Epithelial cell of esophagus (primary cell): Measurements from ENCODE around the gene P4HA3.
"Not testable (repeated sequence)": the region's sequence is repeated elsewhere in the genome, so short reads cannot be mapped to it uniquely, and the experiment has no call there.

Source experiments
- DNase-seq: peaks from one replicate; pipeline ENCODE4 v3.0.0; 2010; ENCODE audit warnings: low read depth
- H3K4me3 ChIP-seq: 2 replicates; pipeline ENCODE4 v1.5.1; 2011; ENCODE audit warnings: mild to moderate bottlenecking, low read length, control low read depth
- TF ChIP-seq, protein P1 (sequence below): IDR thresholded peaks from 2 replicates; pipeline ENCODE4 v1.5.1; 2011; ENCODE audit warnings: low read depth, mild to moderate bottlenecking, low read length, control low read depth, inconsistent platforms; ENCODE audit not compliant: insufficient read depth; ENCODE audit errors: missing control alignments

Gene P4HA3

DNA sequence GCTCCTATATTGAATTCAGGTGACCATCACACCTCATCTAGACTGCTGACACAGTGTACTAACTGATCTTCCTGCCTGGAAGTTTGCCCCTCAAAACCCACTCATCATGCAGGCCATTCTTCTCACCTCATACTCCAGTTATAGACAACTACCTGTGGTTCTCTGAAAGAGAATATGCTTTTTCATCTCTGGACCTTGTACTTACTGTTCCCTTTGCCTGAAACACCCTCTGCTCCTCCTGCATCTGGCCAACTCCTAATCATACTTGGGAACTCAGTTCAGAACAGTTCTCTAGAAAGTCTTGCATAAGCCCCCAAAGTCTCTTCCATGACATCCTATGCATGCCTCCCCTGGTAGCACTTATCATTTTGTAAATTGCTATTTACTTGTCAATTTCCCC is 28.2 kb upstream of the P4HA3 start:
- TF ChIP-seq, protein P1, sequence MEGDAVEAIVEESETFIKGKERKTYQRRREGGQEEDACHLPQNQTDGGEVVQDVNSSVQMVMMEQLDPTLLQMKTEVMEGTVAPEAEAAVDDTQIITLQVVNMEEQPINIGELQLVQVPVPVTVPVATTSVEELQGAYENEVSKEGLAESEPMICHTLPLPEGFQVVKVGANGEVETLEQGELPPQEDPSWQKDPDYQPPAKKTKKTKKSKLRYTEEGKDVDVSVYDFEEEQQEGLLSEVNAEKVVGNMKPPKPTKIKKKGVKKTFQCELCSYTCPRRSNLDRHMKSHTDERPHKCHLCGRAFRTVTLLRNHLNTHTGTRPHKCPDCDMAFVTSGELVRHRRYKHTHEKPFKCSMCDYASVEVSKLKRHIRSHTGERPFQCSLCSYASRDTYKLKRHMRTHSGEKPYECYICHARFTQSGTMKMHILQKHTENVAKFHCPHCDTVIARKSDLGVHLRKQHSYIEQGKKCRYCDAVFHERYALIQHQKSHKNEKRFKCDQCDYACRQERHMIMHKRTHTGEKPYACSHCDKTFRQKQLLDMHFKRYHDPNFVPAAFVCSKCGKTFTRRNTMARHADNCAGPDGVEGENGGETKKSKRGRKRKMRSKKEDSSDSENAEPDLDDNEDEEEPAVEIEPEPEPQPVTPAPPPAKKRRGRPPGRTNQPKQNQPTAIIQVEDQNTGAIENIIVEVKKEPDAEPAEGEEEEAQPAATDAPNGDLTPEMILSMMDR, result no peak
- H3K4me3 ChIP-seq, result no peak overlapping the region
- DNase-seq, result no peak

DNA sequence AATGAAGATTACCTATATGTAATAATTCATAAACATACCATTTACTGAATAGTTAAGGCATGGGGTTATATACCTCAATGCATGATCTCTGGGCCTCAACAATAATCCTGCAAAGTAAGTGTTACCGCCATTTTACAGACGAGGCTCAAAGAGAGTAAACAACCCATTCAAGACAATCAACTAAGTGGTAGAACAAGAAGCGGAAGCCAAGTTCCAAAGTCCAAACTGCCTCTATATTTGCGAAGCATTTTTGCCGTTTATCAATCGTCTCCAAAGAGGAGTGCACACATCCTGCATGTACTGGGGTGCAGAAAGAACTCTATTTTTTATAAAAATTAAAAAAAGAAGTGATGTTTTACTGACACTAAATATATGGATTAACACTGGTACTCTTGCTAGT is 27.5 kb upstream of the P4HA3 start:
- no peak overlapping the region for H3K4me3 ChIP-seq
- TF ChIP-seq, protein P1, result no peak
- no peak for DNase-seq

DNA sequence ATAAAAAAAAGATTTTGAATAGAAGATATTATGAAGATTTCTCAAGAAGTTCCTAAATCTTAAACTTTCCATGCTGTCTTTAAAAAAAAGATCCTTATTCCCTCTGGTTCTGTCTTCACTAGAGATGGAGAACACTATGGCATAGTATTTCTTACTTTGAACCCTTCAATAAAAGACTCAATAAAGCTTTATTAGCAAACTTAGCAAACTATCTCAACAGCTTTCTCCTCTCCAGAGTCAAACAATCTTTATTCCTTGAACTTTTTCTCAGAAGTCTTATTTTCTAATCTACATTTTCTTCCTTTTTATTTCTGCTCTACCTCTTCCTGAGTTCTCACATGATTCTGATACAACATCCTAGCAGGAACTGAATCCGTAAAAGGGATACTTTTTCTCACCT is 21.8 kb upstream of the P4HA3 start:
- DNase-seq, result no peak
- TF ChIP-seq, protein P1, result no peak
- no peak overlapping the region for H3K4me3 ChIP-seq

DNA sequence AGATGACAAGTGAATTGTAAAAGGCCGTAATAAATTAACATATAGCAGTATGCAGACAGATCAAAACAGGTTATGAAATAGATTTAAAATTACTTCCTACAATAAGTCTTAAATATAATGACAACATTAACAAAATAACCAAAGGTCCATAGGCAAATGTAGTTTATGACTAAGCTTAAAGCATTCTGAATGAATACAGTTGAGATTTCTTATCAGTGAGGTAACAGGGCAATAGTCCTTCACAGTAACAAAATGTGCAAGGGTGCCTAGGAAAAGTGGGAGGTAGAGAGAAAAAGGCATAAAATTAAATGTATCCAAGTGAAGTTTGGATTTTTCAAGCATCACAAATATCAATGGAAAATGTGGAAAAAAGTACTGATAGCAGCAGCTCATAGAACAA is 20.9 kb upstream of the P4HA3 start:
- DNase-seq, result no peak
- TF ChIP-seq, protein P1, result no peak

DNA sequence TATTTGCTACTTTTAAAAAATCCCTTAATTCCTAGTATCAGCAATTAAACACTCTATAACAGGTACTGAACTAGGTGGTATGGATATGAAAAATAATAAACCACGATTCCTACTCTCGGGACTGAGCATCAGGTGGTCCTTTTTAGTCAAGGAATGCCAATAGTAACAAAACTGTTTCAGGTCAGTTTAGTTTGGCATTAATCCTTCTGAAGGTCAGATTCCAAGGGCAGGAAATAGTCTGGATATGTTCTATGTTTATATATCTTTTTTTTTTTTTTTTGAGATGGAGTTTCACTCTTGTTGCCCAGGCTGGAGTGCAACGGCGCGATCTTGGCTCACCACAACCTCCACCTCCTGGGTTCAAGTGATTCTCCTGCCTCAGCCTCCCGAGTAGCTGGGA is 19.6 kb upstream of the P4HA3 start:
- not testable (repeated sequence) for DNase-seq, H3K4me3 ChIP-seq

More for the DNA sequence above, 20.9 kb upstream of the P4HA3 start:
- H3K4me3 ChIP-seq, result no peak overlapping the region

DNA sequence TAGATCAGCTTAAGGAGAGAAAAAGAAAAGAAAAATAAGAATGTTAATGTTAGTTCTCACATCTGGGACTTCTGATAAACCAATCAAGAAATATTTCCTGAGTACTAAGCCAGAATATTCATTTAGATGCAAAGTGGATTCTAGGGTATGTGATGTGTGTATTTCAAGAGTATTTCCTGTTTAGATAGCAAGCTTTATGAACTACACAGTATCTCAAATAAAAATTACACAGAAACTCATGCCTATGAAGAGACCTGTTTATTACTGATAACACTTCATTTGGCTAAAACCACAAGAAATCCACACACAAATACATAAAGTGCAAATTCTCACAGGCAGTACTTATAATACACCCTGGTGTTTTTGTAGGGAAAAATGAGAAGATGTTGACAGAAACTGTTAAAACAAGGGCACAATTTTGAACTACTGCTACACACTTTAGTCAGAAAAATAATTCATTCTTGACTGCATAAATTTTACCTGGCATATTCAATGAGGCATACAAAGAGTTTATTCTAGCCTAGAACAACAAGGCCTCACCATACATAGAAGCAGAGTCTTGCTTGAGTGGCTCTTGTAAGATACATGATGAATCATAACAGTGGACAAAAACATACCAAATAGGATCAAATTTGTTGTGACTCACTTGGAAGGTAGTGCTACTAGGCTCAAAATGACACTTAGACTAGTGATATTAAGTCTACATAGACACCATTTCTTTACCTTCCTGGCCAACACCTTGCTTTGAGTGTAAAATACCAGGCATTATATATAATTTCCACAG is 18.8 kb upstream of the P4HA3 start:
- TF ChIP-seq, protein P1, result no peak
- no peak overlapping the region for H3K4me3 ChIP-seq
- peak; percentile 66 for DNase-seq

DNA sequence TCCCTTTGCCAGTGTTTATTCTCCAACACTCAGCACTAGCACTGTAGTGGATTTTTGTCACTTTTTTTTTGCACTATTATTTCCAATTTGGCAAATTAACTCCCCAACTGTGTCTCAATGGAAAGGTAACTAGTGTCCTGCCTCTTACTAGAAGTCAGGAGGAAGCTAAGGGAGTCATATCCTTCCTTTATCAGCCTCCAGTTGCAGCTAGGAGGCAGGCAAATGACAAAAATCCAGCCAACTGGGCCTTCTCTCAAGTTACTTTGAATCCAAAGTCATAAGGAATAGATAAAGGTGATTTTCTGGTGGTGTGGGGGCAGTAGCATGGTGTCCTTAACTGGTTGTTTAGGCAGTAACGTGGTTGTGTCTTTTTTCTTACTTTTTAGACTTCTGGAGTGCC is 15.6 kb upstream of the P4HA3 start:
- no peak overlapping the region for H3K4me3 ChIP-seq
- TF ChIP-seq, protein P1, result no peak
- no peak for DNase-seq
